CD4-positive, CD25-positive, alpha-beta regulatory T cell (primary cell): ENCODE measurements around the gene ACTL6B. TPM values are rescaled to one million over a fixed set of nuclear protein-coding genes. Genes with fewer than 3 reads are reported as not detected.

ENCODE experiments used
- ATAC-seq, 2 donors: fragments of 150-1000 bp; cut with Tn5 transposase; one replicate each; pipeline ENCODE4 v1.10.0; 2021; ENCODE audit warnings: low read depth in 2 of 2, moderate number of reproducible peaks in 2 of 2, moderate library complexity in 1 of 2
- DNase-seq, 3 donors: peaks; one replicate each; pipeline versions ENCODE4 v3.0.0 to v3.0.0-alpha.2; 2012 to 2022; ENCODE audit warnings: mixed read lengths in 1 of 3
- H3K27ac ChIP-seq: one replicate; pipeline ENCODE4 v1.7.0; 2013; ENCODE audit warnings: mild to moderate bottlenecking, low read length; ENCODE audit not compliant: insufficient read depth, poor library complexity, severe bottlenecking
- H3K27me3 ChIP-seq: one replicate; pipeline ENCODE4 v1.7.0; 2013; ENCODE audit warnings: low read length; ENCODE audit not compliant: control insufficient read depth, insufficient read depth
- H3K36me3 ChIP-seq: one replicate; pipeline ENCODE4 v1.7.0; 2013; ENCODE audit warnings: mild to moderate bottlenecking, low read length, moderate library complexity; ENCODE audit not compliant: control insufficient read depth, insufficient read depth
- H3K4me1 ChIP-seq: 2 replicates; pipeline ENCODE4 v1.7.0; 2013; ENCODE audit warnings: mild to moderate bottlenecking, low read length; ENCODE audit not compliant: insufficient read depth, control insufficient read depth, poor library complexity, severe bottlenecking
- H3K4me3 ChIP-seq: one replicate; pipeline ENCODE4 v1.7.0; 2013; ENCODE audit warnings: low read depth, mild to moderate bottlenecking, low read length, moderate library complexity
- H3K9me3 ChIP-seq, 2 experiments: 1 replicate in 1 of 2; 2 replicates in 1 of 2; pipeline ENCODE4 v1.7.0; 2013; ENCODE audit warnings: low read length in 2 of 2, mild to moderate bottlenecking in 1 of 2, moderate library complexity in 1 of 2; ENCODE audit not compliant: control insufficient read depth in 2 of 2
- H3K27ac Mint-ChIP-seq, 3 donors: one replicate each; pipeline ENCODE4 v1.8.0; 2020 to 2022; ENCODE audit warnings: mild to moderate bottlenecking in 3 of 3, mixed read lengths in 3 of 3, moderate library complexity in 2 of 3
- H3K27me3 Mint-ChIP-seq: one replicate; pipeline ENCODE4 v1.8.0; 2022; ENCODE audit warnings: mild to moderate bottlenecking, mixed read lengths
- H3K36me3 Mint-ChIP-seq: one replicate; pipeline ENCODE4 v1.8.0; 2020; ENCODE audit warnings: mixed read lengths
- H3K4me1 Mint-ChIP-seq, 4 donors: one replicate each; pipeline ENCODE4 v1.8.0; 2020 to 2022; ENCODE audit warnings: mixed read lengths in 4 of 4, mild to moderate bottlenecking in 1 of 4
- H3K4me3 Mint-ChIP-seq, 4 donors: one replicate each; pipeline ENCODE4 v1.8.0; 2020 to 2022; ENCODE audit warnings: mild to moderate bottlenecking in 4 of 4, mixed read lengths in 4 of 4, moderate library complexity in 3 of 4
- H3K9me3 Mint-ChIP-seq, 7 donors: one replicate each; pipeline ENCODE4 v1.8.0; 2020 to 2022; ENCODE audit warnings: mixed read lengths in 7 of 7, mild to moderate bottlenecking in 3 of 7, moderate library complexity in 2 of 7
- polyA plus RNA-seq, 4 donors: library from polyadenylated mRNA; unstranded; fragments of 300-500 nt; fragmentation: Illumina TruSeq; gene quantifications; one replicate each; pipeline ENCODE4 v1.2.3, GENCODE V29; 2021
- total RNA-seq: library from RNA; stranded (reverse); gene quantifications from one replicate; pipeline ENCODE4 v1.2.3, GENCODE V29; 2022

The ACTL6B gene
- total and polyA plus RNA-seq, 5 donors from 2014 or later = not detected

DNA sequence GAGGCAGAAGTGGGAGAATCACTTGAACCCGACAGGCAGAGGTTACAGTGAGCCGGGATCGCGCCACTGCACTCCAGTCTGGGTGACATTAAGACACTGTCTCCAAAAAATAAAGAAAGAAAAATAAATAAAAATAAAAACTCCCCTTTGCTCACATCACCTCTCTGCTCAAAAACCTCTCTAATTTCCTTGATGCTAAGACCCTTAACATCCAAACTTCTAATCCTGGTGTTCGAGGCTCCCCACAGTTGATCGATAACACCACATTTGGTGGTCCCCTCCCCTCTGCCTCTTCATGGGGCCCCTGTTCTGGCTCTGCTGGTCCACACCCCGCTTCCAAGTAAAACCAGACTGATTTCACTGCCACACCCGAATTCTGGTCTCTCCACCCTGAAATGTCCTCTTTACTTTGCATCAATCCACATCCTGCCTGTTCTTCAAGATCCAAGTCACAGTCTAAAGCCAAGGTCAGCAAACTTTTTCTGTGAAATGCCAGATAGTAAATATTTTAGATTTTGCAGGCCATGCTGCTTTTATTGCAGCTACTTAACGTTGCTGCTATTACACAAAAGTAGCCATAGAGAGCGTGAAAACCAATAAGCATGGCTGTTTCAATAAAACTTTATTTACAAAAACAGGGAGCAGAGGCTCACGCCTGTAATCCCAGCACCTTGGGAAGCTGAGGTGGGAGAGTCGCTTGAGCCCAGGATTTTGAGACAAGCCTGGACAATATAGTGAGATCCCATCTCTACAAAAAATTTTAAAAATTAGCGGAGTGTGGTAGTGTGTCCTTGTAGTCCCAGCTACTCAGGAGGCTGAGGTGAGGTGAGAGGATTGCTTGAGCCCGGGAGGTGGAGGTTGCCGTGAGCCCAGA lies 32.1 kb downstream of the ACTL6B start:
- ATAC-seq (no peak), DNase-seq (peak in 1 of 3 donors; percentile 88)
- Mint-ChIP-seq H3K4me1 (peaks cover 0 to 37% (median 12%) of the 10 kb centered on the region in 4 donors), H3K27ac (peak overlapping the region in 1 of 3 donors; percentile 16), H3K27me3 (no peaks in the 10 kb centered on the region), H3K4me3 (no peak overlapping the region), H3K9me3 (no peaks in the 10 kb centered on the region), H3K36me3 (peaks cover 11% of the 10 kb centered on the region)
- no peaks in the 10 kb centered on the region for H3K27me3 ChIP-seq
- H3K4me1 ChIP-seq = peaks cover 12% of the 10 kb centered on the region
- no peak overlapping the region for H3K4me3 ChIP-seq
- H3K27ac ChIP-seq = no peak overlapping the region
- no peaks in the 10 kb centered on the region for H3K36me3 ChIP-seq
- no peaks in the 10 kb centered on the region for H3K9me3 ChIP-seq

- DNase-seq = no peak
- Histone ChIP-seq H3K27me3 (no peaks in the 10 kb centered on the region), H3K36me3 (no peaks in the 10 kb centered on the region), H3K4me1 (peaks cover 4% of the 10 kb centered on the region), H3K9me3 (no peaks in the 10 kb centered on the region), H3K4me3 (no peak overlapping the region), H3K27ac (no peak overlapping the region)
- H3K4me3 Mint-ChIP-seq = peak overlapping the region in 1 of 4 donors; percentile 16
- no peaks in the 10 kb centered on the region for H3K9me3 Mint-ChIP-seq
- peaks cover 11% of the 10 kb centered on the region for H3K36me3 Mint-ChIP-seq
- H3K27ac Mint-ChIP-seq = peak overlapping the region in 1 of 3 donors; percentile 71
- no peaks in the 10 kb centered on the region for H3K27me3 Mint-ChIP-seq
- no peak for ATAC-seq
- peaks cover 0 to 20% (median 11%) of the 10 kb centered on the region in 4 donors for H3K4me1 Mint-ChIP-seq
Observed at GRCh38 chr7:100621554-100621953, 34.7 kb downstream of the ACTL6B start.

DNA sequence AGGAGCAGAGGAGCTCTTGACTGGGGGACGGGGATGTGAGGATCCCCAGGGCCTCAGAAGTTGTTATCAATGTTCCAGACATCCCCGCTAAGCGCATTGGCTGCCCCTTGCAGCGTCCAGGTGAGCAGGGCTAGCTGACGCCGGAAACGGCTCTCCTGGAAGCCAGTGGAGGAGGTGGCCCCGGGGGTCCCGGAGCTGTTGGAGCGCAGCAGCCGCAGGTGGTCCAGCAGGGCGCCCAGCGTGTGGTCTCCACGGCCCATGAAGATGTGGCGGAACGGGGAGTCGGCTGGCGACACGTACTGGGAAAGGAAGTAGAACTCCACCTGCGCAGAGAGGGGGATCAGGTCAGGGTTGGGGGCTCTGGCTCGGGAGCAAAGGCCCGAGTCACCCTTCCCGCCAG lies 35.4 kb downstream of the ACTL6B start:
- Histone ChIP-seq H3K27me3 (no peaks in the 10 kb centered on the region), H3K4me3 (no peak overlapping the region), H3K27ac (no peak overlapping the region), H3K4me1 (no peaks in the 10 kb centered on the region), H3K36me3 (no peaks in the 10 kb centered on the region), H3K9me3 (no peaks in the 10 kb centered on the region)
- Mint-ChIP-seq H3K4me1 (peaks cover 0 to 12% (median 7%) of the 10 kb centered on the region in 4 donors), H3K36me3 (peaks cover 11% of the 10 kb centered on the region), H3K27ac (no peak overlapping the region), H3K27me3 (no peaks in the 10 kb centered on the region), H3K9me3 (no peaks in the 10 kb centered on the region), H3K4me3 (no peak overlapping the region)
- no peak for ATAC-seq
- DNase-seq = no peak

DNA sequence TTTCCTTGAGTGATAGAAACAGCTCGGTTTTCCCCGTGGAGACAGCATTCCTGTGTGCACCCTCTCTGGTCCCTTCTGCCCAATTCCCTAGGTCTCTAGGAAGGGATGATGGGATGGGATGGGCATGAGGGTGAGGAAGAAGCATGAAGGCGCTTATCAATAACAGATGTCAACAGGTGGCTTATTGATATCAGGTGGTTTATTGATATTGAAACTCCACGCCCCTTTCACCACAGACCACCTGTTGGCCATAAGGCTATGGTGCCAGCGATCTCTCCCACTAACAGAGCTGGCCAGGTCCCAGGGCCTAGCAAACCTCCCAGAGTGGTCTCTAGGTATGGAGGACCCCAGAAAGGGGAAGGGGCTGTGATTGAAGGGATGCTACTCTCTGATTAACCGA lies 36.0 kb downstream of the ACTL6B start:
- peaks cover 0 to 10% (median 6%) of the 10 kb centered on the region in 4 donors for H3K4me1 Mint-ChIP-seq
- H3K9me3 Mint-ChIP-seq = no peaks in the 10 kb centered on the region
- H3K27me3 ChIP-seq = no peaks in the 10 kb centered on the region
- no peak overlapping the region for H3K4me3 Mint-ChIP-seq
- H3K36me3 ChIP-seq = no peaks in the 10 kb centered on the region
- no peaks in the 10 kb centered on the region for H3K27me3 Mint-ChIP-seq
- no peaks in the 10 kb centered on the region for H3K4me1 ChIP-seq
- H3K36me3 Mint-ChIP-seq = peaks cover 13% of the 10 kb centered on the region
- no peak overlapping the region for H3K27ac ChIP-seq
- no peaks in the 10 kb centered on the region for H3K9me3 ChIP-seq
- ATAC-seq (no peak), DNase-seq (no peak)
- no peak overlapping the region for H3K4me3 ChIP-seq
- peak overlapping the region in 1 of 3 donors; percentile 1 for H3K27ac Mint-ChIP-seq

GRCh38 chr7:100614308-100614861 lies 41.9 kb downstream of the ACTL6B start:
- no peaks in the 10 kb centered on the region for H3K9me3 Mint-ChIP-seq
- H3K4me3 ChIP-seq = no peak overlapping the region
- ATAC-seq (no peak), DNase-seq (no peak)
- H3K36me3 Mint-ChIP-seq = peaks cover 7% of the 10 kb centered on the region
- peaks cover 23% of the 10 kb centered on the region for H3K4me1 ChIP-seq
- peaks cover 4% of the 10 kb centered on the region for H3K27me3 Mint-ChIP-seq
- H3K4me1 Mint-ChIP-seq = peaks cover 10 to 30% (median 18%) of the 10 kb centered on the region in 4 donors
- no peaks in the 10 kb centered on the region for H3K9me3 ChIP-seq
- H3K36me3 ChIP-seq = no peaks in the 10 kb centered on the region
- H3K27ac Mint-ChIP-seq = peak overlapping the region in 2 of 3 donors; percentile 48 to 65
- no peak overlapping the region for H3K27ac ChIP-seq
- no peaks in the 10 kb centered on the region for H3K27me3 ChIP-seq
- peak overlapping the region in 2 of 4 donors; percentile 90 to 91 for H3K4me3 Mint-ChIP-seq

- H3K4me1 Mint-ChIP-seq = peaks cover 10 to 30% (median 18%) of the 10 kb centered on the region in 4 donors
- no peaks in the 10 kb centered on the region for H3K36me3 ChIP-seq
- H3K4me3 ChIP-seq = peak overlapping the region; percentile 62
- H3K27ac Mint-ChIP-seq = peak overlapping the region; percentile 17 to 78 (median 65)
- DNase-seq (no peak), ATAC-seq (no peak)
- no peaks in the 10 kb centered on the region for H3K9me3 ChIP-seq
- no peaks in the 10 kb centered on the region for H3K9me3 Mint-ChIP-seq
- no peaks in the 10 kb centered on the region for H3K27me3 ChIP-seq
- peaks cover 4% of the 10 kb centered on the region for H3K27me3 Mint-ChIP-seq
- no peak overlapping the region for H3K27ac ChIP-seq
- peaks cover 7% of the 10 kb centered on the region for H3K36me3 Mint-ChIP-seq
- peak overlapping the region; percentile 87 to 92 (median 90) for H3K4me3 Mint-ChIP-seq
- H3K4me1 ChIP-seq = peaks cover 23% of the 10 kb centered on the region
Observed at GRCh38 chr7:100613412-100614175, 42.7 kb downstream of the ACTL6B start.

DNA sequence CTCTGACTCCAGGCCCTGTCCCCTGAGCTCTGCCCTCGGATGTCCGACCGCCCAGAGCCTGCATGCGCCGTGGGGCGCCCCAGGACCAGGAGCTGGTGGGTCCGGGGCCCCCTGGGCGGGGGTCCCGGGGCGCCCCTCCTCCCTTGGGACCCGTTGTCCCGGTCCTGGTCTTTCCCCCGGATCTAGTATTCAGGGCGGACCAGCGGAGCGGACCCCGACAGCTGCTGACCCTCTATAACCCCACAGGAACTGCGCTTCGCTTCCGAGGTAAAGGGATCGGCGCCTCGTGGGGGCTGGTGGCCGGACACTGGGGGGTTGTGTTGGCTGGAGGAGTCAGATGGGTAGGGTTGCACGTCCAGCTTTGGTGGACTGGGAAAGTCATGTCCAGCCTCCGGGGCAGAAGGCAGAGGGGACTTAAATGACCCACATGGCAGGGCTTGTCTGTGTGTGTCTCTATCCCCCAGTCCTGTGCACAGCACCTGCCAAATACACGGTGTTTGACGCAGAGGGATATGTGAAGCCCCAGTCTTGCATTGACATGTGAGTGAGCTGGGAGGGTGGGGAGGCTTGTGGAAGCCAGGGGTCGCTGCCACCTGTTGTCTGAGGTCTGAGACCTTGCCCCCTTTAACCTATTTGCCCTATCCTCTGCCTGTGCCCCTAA lies 43.4 kb downstream of the ACTL6B start:
- Histone ChIP-seq H3K27me3 (no peaks in the 10 kb centered on the region), H3K9me3 (no peaks in the 10 kb centered on the region), H3K27ac (peak overlapping the region; percentile 95), H3K4me1 (peaks cover 23% of the 10 kb centered on the region), H3K4me3 (peak overlapping the region; percentile 54), H3K36me3 (no peaks in the 10 kb centered on the region)
- DNase-seq (peak in 2 of 3 donors; percentile 32 to 46), ATAC-seq (no peak)
- H3K4me3 Mint-ChIP-seq = peak overlapping the region; percentile 87 to 96 (median 91)
- peak overlapping the region in 2 of 3 donors; percentile 78 to 99 for H3K27ac Mint-ChIP-seq
- H3K36me3 Mint-ChIP-seq = peaks cover 7% of the 10 kb centered on the region
- H3K27me3 Mint-ChIP-seq = peaks cover 9% of the 10 kb centered on the region
- H3K4me1 Mint-ChIP-seq = peaks cover 10 to 30% (median 18%) of the 10 kb centered on the region in 4 donors
- no peaks in the 10 kb centered on the region for H3K9me3 Mint-ChIP-seq
